PC-9 (cell line): ENCODE measurements around the gene AKR1B1. TPM values are rescaled to one million over a fixed set of nuclear protein-coding genes. Genes with fewer than 3 reads are reported as not detected.

Experiments used
- BruUV-seq: library from RNA; stranded (reverse); fragments of 400-500 nt; replicated peaks from 2 replicates; lab custom pipeline; 2021; lab: Mats Ljungman, UMichigan
- CTCF ChIA-PET: fragments of 300-600 bp; sonication (Branson Sonifier 250); formaldehyde crosslinking; loops from one replicate; lab custom pipeline; 2022; ENCODE audit warnings: antibody characterized with exemption; lab: Charles Lee
- POLR2A ChIA-PET: fragments of 300-600 bp; sonication (Branson Sonifier 250); formaldehyde crosslinking; loops from one replicate; lab custom pipeline; 2022; ENCODE audit warnings: antibody characterized with exemption; ENCODE audit not compliant: unreplicated experiment; lab: Charles Lee
- DNase-seq, 2 experiments: peaks; one replicate each; pipeline versions ENCODE4 v3.0.0 to v3.0.0-alpha.2; 2015 to 2022; ENCODE audit warnings: mixed read lengths in 1 of 2
- H2AFZ ChIP-seq: fragments of 200-600 bp; sonication (generic); 2 replicates; pipeline ENCODE4 v1.8.1; 2017; ENCODE audit warnings: antibody characterized with exemption
- H3F3A ChIP-seq: fragments of 200-600 bp; sonication (generic); 2 replicates; pipeline ENCODE4 v1.8.1; 2017; ENCODE audit warnings: antibody characterized with exemption, mild to moderate bottlenecking, low read depth; ENCODE audit not compliant: insufficient read depth
- H3K27ac ChIP-seq: fragments of 200-600 bp; sonication (generic); 2 replicates; pipeline ENCODE4 v1.6.1; 2016; ENCODE audit warnings: mixed run types
- H3K27me3 ChIP-seq: fragments of 200-600 bp; sonication (generic); 2 replicates; pipeline ENCODE4 v1.6.1; 2016; ENCODE audit warnings: low read depth, mixed run types; ENCODE audit not compliant: insufficient read depth
- H3K36me3 ChIP-seq: fragments of 200-600 bp; sonication (generic); 2 replicates; pipeline ENCODE4 v1.6.1; 2016; ENCODE audit warnings: low read depth, mixed run types
- H3K4me1 ChIP-seq: fragments of 200-600 bp; sonication (generic); replicated peaks from 2 replicates; pipeline ENCODE4 v1.6.1; 2016; ENCODE audit warnings: mixed run types; ENCODE audit not compliant: insufficient read depth
- H3K4me2 ChIP-seq: fragments of 200-600 bp; sonication (generic); 2 replicates; pipeline ENCODE4 v1.6.1; 2017; ENCODE audit warnings: mixed run types
- H3K4me3 ChIP-seq: fragments of 200-600 bp; sonication (generic); 2 replicates; pipeline ENCODE4 v1.6.1; 2016; ENCODE audit warnings: mixed run types
- H3K79me2 ChIP-seq: fragments of 200-600 bp; sonication (generic); 2 replicates; pipeline ENCODE4 v1.6.1; 2017; ENCODE audit warnings: low read depth, mixed run types
- H3K9me2 ChIP-seq: fragments of 200-600 bp; sonication (generic); 2 replicates; pipeline ENCODE4 v1.8.1; 2017; ENCODE audit warnings: mild to moderate bottlenecking; ENCODE audit not compliant: insufficient read depth
- H3K9me3 ChIP-seq: fragments of 200-600 bp; sonication (generic); 2 replicates; pipeline ENCODE4 v1.8.1; 2016; ENCODE audit warnings: low read depth; ENCODE audit not compliant: insufficient read depth
- H4K20me1 ChIP-seq: fragments of 200-600 bp; sonication (generic); 2 replicates; pipeline ENCODE4 v1.8.1; 2017; ENCODE audit not compliant: insufficient read depth
- EZH2 ChIP-seq: fragments of 200-600 bp; sonication (generic); IDR thresholded peaks from 2 replicates; pipeline ENCODE4 v1.8.0; 2017; ENCODE audit warnings: antibody characterized with exemption, low read depth
- intact Hi-C: fragments of 100-400 bp; cut with micrococcal nuclease; formaldehyde crosslinking; loops from one replicate; pipeline ENCODE4 v1.10.0; 2022; ENCODE audit not compliant: unreplicated experiment
- total RNA-seq: library from RNA; stranded (reverse); gene quantifications from 2 replicates; pipeline ENCODE4 v1.2.3, GENCODE V29; 2021
- TF ChIP-seq, protein P1 (sequence below): fragments of 200-600 bp; sonication (generic); conservative IDR thresholded peaks from 2 replicates; pipeline ENCODE4 v1.6.1; 2017; ENCODE audit warnings: mixed run types, antibody characterized with exemption, mild to moderate bottlenecking, moderate library complexity

Gene AKR1B1
- total RNA-seq, 1 experiment from 2014 or later, result 1,009 TPM

DNA sequence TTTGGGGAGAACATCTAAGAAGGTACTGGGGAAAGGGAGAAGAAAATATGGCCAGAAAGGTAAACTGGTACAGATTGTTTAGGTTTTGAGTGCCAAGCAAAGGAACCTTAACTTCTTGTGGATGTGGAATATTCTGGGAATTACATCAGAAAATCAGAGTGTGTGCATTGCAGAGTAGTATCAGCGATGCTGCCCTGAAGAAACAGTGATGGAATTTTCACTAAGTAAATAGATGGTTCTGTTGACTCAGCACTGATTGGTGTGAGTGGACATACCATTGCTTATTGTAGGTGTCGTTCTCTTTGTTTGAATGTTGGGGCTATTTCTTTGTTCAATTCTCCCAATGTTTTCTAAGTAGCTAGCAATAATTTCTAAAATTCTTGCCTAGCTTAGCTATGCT lies 24.4 kb upstream of the AKR1B1 start:
- H3K4me2 ChIP-seq, result no peak overlapping the region
- ChIA-PET POLR2A (no interaction called here), CTCF (no interaction called here)
- DNase-seq, result no peak
- H2AFZ ChIP-seq, result no peak overlapping the region
- H3K9me3 ChIP-seq, result peaks cover 17% of the 10 kb centered on the region; the same call in 1 of the 2 replicates
- H3K36me3 ChIP-seq, result no peaks in the 10 kb centered on the region
- no peaks in the 10 kb centered on the region for H4K20me1 ChIP-seq
- no peak overlapping the region for H3K4me3 ChIP-seq
- no peaks in the 10 kb centered on the region for H3K79me2 ChIP-seq
- peaks cover 41% of the 10 kb centered on the region for H3K4me1 ChIP-seq
- no peaks in the 10 kb centered on the region for H3K27me3 ChIP-seq
- BruUV-seq, result no TSS peak
- H3K27ac ChIP-seq, result no peak overlapping the region
- TF ChIP-seq EZH2, result no peak
- TF ChIP-seq, protein P1, sequence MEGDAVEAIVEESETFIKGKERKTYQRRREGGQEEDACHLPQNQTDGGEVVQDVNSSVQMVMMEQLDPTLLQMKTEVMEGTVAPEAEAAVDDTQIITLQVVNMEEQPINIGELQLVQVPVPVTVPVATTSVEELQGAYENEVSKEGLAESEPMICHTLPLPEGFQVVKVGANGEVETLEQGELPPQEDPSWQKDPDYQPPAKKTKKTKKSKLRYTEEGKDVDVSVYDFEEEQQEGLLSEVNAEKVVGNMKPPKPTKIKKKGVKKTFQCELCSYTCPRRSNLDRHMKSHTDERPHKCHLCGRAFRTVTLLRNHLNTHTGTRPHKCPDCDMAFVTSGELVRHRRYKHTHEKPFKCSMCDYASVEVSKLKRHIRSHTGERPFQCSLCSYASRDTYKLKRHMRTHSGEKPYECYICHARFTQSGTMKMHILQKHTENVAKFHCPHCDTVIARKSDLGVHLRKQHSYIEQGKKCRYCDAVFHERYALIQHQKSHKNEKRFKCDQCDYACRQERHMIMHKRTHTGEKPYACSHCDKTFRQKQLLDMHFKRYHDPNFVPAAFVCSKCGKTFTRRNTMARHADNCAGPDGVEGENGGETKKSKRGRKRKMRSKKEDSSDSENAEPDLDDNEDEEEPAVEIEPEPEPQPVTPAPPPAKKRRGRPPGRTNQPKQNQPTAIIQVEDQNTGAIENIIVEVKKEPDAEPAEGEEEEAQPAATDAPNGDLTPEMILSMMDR, result no peak
- H3F3A ChIP-seq, result peaks cover 17% of the 10 kb centered on the region
- no peaks in the 10 kb centered on the region for H3K9me2 ChIP-seq
- intact Hi-C loops, result no loop called here

DNA sequence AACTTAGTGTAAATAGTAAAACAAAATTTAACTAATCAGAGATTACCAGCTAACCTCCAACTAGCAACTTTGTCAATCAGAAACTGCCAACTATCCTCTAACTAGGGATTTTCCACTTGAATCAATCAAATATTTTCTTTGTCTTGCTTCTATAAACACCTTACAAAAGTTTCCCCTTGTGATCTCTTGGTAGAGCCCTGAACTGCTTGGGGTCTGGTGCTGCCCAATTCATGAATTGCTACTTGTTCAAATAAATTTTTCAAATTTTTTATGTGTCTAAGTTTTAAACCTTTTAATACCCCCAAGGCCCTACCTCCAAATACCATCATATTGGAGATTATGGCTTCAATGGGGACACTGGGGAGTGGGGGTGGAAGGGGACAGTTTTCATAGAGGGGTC lies 24.0 kb upstream of the AKR1B1 start:
- Histone ChIP-seq H2AFZ (no peak overlapping the region), H3F3A (peaks cover 17% of the 10 kb centered on the region), H4K20me1 (no peaks in the 10 kb centered on the region), H3K9me3 (peaks cover 13% of the 10 kb centered on the region; the same call in 1 of the 2 replicates), H3K4me3 (no peak overlapping the region), H3K9me2 (no peaks in the 10 kb centered on the region), H3K4me2 (no peak overlapping the region), H3K79me2 (no peaks in the 10 kb centered on the region), H3K27me3 (no peaks in the 10 kb centered on the region), H3K36me3 (no peaks in the 10 kb centered on the region), H3K4me1 (peaks cover 46% of the 10 kb centered on the region), H3K27ac (no peak overlapping the region)
- BruUV-seq, result no TSS peak
- TF ChIP-seq EZH2, result no peak
- TF ChIP-seq, protein P1, result no peak
- ChIA-PET CTCF (no interaction called here), POLR2A (no interaction called here)
- no peak for DNase-seq
- intact Hi-C loops, result no loop called here

DNA sequence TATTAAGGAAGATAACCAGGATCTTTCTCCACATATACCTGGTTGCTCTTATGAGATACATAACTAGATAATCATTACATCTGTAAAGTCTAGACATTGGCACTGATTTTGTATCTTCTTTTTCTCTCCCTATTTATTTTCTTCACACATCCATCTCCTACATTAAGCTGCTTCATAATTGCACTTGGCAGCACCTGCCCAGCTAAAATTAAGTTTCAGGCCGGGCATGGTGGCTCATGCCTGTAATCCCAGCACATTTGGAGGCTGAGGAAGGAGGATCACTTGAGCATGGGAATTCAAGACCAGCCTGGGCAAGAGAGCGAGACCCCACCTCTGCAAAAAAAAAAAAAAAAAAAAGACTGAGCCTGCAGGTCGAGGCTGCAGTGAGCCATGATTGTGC lies 22.3 kb upstream of the AKR1B1 start:
- peaks cover 17% of the 10 kb centered on the region for H3F3A ChIP-seq
- POLR2A ChIA-PET, result interaction anchor here (0.7 to 1.0 kb wide), 4 partner anchors 31 to 47 kb away, joined by 4 to 6 read pairs (median 4); no protein-coding TSS in a partner anchor
- no peaks in the 10 kb centered on the region for H3K36me3 ChIP-seq
- CTCF ChIA-PET, result interaction anchor here (0.7 to 2.4 kb wide), 4 partner anchors 18 to 49 kb away, joined by 3 to 16 read pairs (median 4); no protein-coding TSS in a partner anchor
- H3K27me3 ChIP-seq, result no peaks in the 10 kb centered on the region
- H3K9me2 ChIP-seq, result no peaks in the 10 kb centered on the region
- H3K79me2 ChIP-seq, result no peaks in the 10 kb centered on the region
- TF ChIP-seq, protein P1, result no peak
- no peak for TF ChIP-seq EZH2
- H3K4me3 ChIP-seq, result no peak overlapping the region
- intact Hi-C loops, result loop anchor here (2.0 kb wide), 1 partner anchor 22 kb away; the partner anchor contains the start of gene AKR1B1
- no TSS peak for BruUV-seq
- H3K9me3 ChIP-seq, result 0 out of 2 replicates have a peak, but pooled peaks cover 4% of the 10 kb centered on the region
- peaks cover 61% of the 10 kb centered on the region for H3K4me1 ChIP-seq
- H3K27ac ChIP-seq, result peak overlapping the region; percentile 88
- no peak for DNase-seq
- no peaks in the 10 kb centered on the region for H4K20me1 ChIP-seq
- H3K4me2 ChIP-seq, result peak overlapping the region; percentile 75
- H2AFZ ChIP-seq, result no peak overlapping the region
